Measurements from ENCODE around the gene GPR39. TPM values are rescaled to one million over a fixed set of nuclear protein-coding genes. Genes with fewer than 3 reads are reported as not detected.

GPR39 gene
- total RNA-seq, 2 donors from 2014 or later = 7.3 to 9.6 TPM

GRCh38 chr2:132621131-132621875 lies 204.7 kb downstream of the GPR39 start:
- Histone ChIP-seq H3K36me3 (replicated peaks in 1 of 2; ENCODE audit: insufficient read depth in 1 of 2, low read depth in 2 of 2) (no peaks in the 10 kb centered on the region), H3K27ac (peak overlapping the region; percentile 72 to 84 (median 79)), H3K9me3 (no peaks in the 10 kb centered on the region), H3K4me1 (peaks cover 62% of the 10 kb centered on the region), H3K4me3 (no peak overlapping the region), H3K27me3 (no peaks in the 10 kb centered on the region)
- peak; percentile 83 to 94 (median 88) for DNase-seq
- ATAC-seq = peak; percentile 94
- peak in 2 of 3 donors; percentile 25 to 33 for TF ChIP-seq POLR2A (IDR thresholded peaks at IDR 0.05)
- TF ChIP-seq CTCF (IDR thresholded peaks at IDR 0.05) = peak in 1 of 7 experiments; percentile 7
- intact Hi-C loops (cut with DNase I) = no loop called here
- WGBS, 2 donors = 10 to 19% methylated on average over 7 to 8 of the region's 8 CpGs

DNA sequence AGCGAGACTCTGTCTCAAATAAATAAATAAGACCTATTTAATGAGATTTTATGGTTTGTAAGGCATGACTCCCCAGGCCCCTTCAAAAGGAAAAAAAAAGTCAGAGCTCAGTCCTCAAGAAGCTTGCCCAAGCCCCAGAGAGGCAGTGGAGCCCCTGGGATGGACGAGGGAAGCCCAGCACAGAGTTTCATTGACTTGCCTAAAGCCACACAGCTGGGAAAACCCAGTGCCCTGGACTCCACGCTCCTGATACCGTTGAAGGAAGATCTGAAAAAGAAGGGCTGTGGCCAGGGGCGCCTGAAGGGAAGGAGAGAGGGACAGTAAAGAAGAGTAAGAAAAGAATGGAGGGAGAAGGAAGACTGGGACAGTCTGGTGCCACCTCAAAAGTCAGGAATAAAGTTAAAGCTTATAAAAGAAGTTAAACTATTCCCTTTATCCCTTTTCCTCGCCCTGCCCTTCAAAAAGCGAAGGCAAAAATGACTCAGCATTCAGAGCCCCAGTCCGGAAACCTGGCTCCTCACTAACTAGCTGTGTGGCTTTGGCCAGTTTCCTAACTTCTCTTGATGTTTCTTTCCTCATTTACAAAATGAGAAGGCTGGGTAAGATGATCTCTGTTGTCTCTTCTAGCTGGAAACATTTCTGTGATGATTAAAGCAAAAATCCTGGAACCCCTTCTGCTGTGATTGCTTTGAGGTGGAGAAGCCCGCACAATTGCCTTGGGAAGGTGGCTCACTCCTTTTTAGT lies 206.7 kb downstream of the GPR39 start:
- no peak for TF ChIP-seq CTCF (IDR thresholded peaks at IDR 0.05)
- no peak for TF ChIP-seq POLR2A (IDR thresholded peaks at IDR 0.05)
- no peak for DNase-seq
- H3K27ac ChIP-seq = peak overlapping the region in 2 of 4 donors; percentile 29 to 40
- no peak overlapping the region for H3K4me3 ChIP-seq
- H3K36me3 ChIP-seq (replicated peaks in 1 of 2; ENCODE audit: insufficient read depth in 1 of 2, low read depth in 2 of 2) = no peaks in the 10 kb centered on the region
- peaks cover 68% of the 10 kb centered on the region for H3K4me1 ChIP-seq
- H3K9me3 ChIP-seq = no peaks in the 10 kb centered on the region
- no peak for ATAC-seq
- H3K27me3 ChIP-seq = no peaks in the 10 kb centered on the region
- WGBS, 2 donors = 81 to 84% methylated on average over 9 of the region's 9 CpGs
- intact Hi-C loops (cut with DNase I) = no loop called here

DNA sequence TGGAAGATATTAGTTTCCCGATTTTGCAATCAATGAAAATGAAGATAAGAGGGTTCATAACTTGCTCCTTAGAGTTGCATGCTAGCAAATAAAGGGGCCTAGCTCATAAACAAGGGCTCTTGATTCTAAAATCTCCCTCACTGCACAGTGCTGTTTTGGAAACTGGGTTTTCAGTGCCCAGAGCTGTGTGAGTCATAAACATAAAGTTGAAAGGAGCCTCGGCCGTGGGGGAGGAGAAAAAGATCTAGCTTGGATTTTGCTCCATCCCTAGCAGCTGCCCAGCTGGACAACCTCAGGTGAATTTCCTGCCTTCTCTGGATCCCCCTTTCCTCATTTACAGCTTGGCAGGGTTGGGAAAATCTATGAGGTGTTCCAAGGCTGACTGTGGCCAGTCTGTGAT lies 210.9 kb downstream of the GPR39 start:
- H3K4me1 ChIP-seq = peaks cover 42% of the 10 kb centered on the region
- no peaks in the 10 kb centered on the region for H3K27me3 ChIP-seq
- TF ChIP-seq CTCF (IDR thresholded peaks at IDR 0.05) (no peak), POLR2A (IDR thresholded peaks at IDR 0.05) (no peak)
- no peak overlapping the region for H3K4me3 ChIP-seq
- ATAC-seq = no peak
- intact Hi-C loops (cut with DNase I) = no loop called here
- no peaks in the 10 kb centered on the region for H3K9me3 ChIP-seq
- DNase-seq = no peak
- 53 to 56% methylated on average over 3 of the region's 3 CpGs for WGBS, 2 donors
- H3K27ac ChIP-seq = no peak overlapping the region
- no peaks in the 10 kb centered on the region for H3K36me3 ChIP-seq (replicated peaks in 1 of 2; ENCODE audit: insufficient read depth in 1 of 2, low read depth in 2 of 2)

- intact Hi-C loops (cut with DNase I) = no loop called here
- DNase-seq (peak in 1 of 4 donors; percentile 26), ATAC-seq (peak; percentile 41)
- 41 to 50% methylated on average over 6 of the region's 6 CpGs for WGBS, 2 donors
- peak overlapping the region in 2 of 4 donors; percentile 15 to 37 for H3K27ac ChIP-seq
- peaks cover 37% of the 10 kb centered on the region for H3K4me1 ChIP-seq
- H3K27me3 ChIP-seq = no peaks in the 10 kb centered on the region
- no peak overlapping the region for H3K4me3 ChIP-seq
- TF ChIP-seq POLR2A (IDR thresholded peaks at IDR 0.05) (no peak), CTCF (IDR thresholded peaks at IDR 0.05) (no peak)
- no peaks in the 10 kb centered on the region for H3K9me3 ChIP-seq
- no peaks in the 10 kb centered on the region for H3K36me3 ChIP-seq (replicated peaks in 1 of 2; ENCODE audit: insufficient read depth in 1 of 2, low read depth in 2 of 2)
Observed at GRCh38 chr2:132632000-132632649, 215.5 kb downstream of the GPR39 start.

All from body of pancreas (tissue), 4 donors.